ENCODE measurements around the gene CAPN10. TPM values are rescaled to one million over a fixed set of nuclear protein-coding genes. Genes with fewer than 3 reads are reported as not detected.

CAPN10 gene
- polyA plus RNA-seq, 1 donor (not counting 4 experiments of a cell fraction or from before 2014, with no cell fraction given) = 7.1 TPM

GRCh38 chr2:240600451-240600961 lies 14.0 kb downstream of the CAPN10 start:
- FAIRE-seq = no peak

GRCh38 chr2:240601061-240601830 lies 14.7 kb downstream of the CAPN10 start:
- Histone ChIP-seq H3K4me3 (ENCODE audit: control insufficient read depth in 2 of 3, extremely low read depth in 1 of 3, insufficient read depth in 2 of 3, low read depth in 1 of 3, low read length in 3 of 3) (no peak overlapping the region), H3K9me3 (ENCODE audit: control insufficient read depth, low read depth, low read length) (no peaks in the 10 kb centered on the region), H3K79me2 (ENCODE audit: control insufficient read depth, insufficient read depth, low read length) (no peaks in the 10 kb centered on the region), H3K9me1 (ENCODE audit: control insufficient read depth, extremely low read depth, insufficient read depth, low read length) (no peaks in the 10 kb centered on the region), H3K27me3 (ENCODE audit: control insufficient read depth, extremely low read depth, insufficient read depth, low read length) (no peaks in the 10 kb centered on the region), H2AFZ (ENCODE audit: control insufficient read depth, low read length) (no peak overlapping the region), H3K36me3 (ENCODE audit: control insufficient read depth in 2 of 2, extremely low read depth in 1 of 2, insufficient read depth in 2 of 2, low read length in 2 of 2) (peaks cover 5 to 11% of the 10 kb centered on the region in 2 experiments), H3K4me2 (ENCODE audit: control insufficient read depth, extremely low read depth, insufficient read depth, low read depth, low read length) (no peak overlapping the region), H3K9ac (ENCODE audit: control insufficient read depth, extremely low read depth, insufficient read depth, low read length) (no peak overlapping the region), H3K27ac (ENCODE audit: control insufficient read depth, insufficient read depth, low read length) (no peak overlapping the region), H4K20me1 (ENCODE audit: control insufficient read depth, extremely low read depth, insufficient read depth, low read length) (peaks cover 3% of the 10 kb centered on the region), H3K4me1 (ENCODE audit: control insufficient read depth, extremely low read depth, insufficient read depth, low read length) (no peaks in the 10 kb centered on the region)
- DNase-seq (ENCODE audit: low read depth, low spot score) = no peak
- TF ChIP-seq EZH2 (IDR thresholded peaks at IDR 0.05; ENCODE audit: low read length) = no peak
- no peak for TF ChIP-seq CTCF (optimal IDR thresholded peaks at IDR 0.05 in 1 of 3, IDR thresholded peaks at IDR 0.05 in 1 of 3, conservative IDR thresholded peaks at IDR 0.05 in 1 of 3; ENCODE audit: extremely low read depth in 1 of 3, insufficient read depth in 2 of 3, low read length in 3 of 3)
- dilution Hi-C loops (cut with MboI; ENCODE audit: extremely low pct_ligation_motif_present, low sequenced_read_pairs) = no loop called here
- FAIRE-seq = no peak

More at GRCh38 chr2:240600451-240600961, 14.0 kb downstream of the CAPN10 start:
- Histone ChIP-seq H4K20me1 (ENCODE audit: control insufficient read depth, extremely low read depth, insufficient read depth, low read length) (peaks cover 5% of the 10 kb centered on the region), H3K9me1 (ENCODE audit: control insufficient read depth, extremely low read depth, insufficient read depth, low read length) (no peaks in the 10 kb centered on the region), H3K36me3 (ENCODE audit: control insufficient read depth in 2 of 2, extremely low read depth in 1 of 2, insufficient read depth in 2 of 2, low read length in 2 of 2) (peaks cover 6 to 14% of the 10 kb centered on the region in 2 experiments), H3K4me2 (ENCODE audit: control insufficient read depth, extremely low read depth, insufficient read depth, low read depth, low read length) (no peak overlapping the region), H3K4me1 (ENCODE audit: control insufficient read depth, extremely low read depth, insufficient read depth, low read length) (no peaks in the 10 kb centered on the region), H3K79me2 (ENCODE audit: control insufficient read depth, insufficient read depth, low read length) (no peaks in the 10 kb centered on the region), H3K9ac (ENCODE audit: control insufficient read depth, extremely low read depth, insufficient read depth, low read length) (no peak overlapping the region), H3K9me3 (ENCODE audit: control insufficient read depth, low read depth, low read length) (no peaks in the 10 kb centered on the region), H3K4me3 (ENCODE audit: control insufficient read depth in 2 of 3, extremely low read depth in 1 of 3, insufficient read depth in 2 of 3, low read depth in 1 of 3, low read length in 3 of 3) (no peak overlapping the region), H3K27ac (ENCODE audit: control insufficient read depth, insufficient read depth, low read length) (no peak overlapping the region), H2AFZ (ENCODE audit: control insufficient read depth, low read length) (no peak overlapping the region), H3K27me3 (ENCODE audit: control insufficient read depth, extremely low read depth, insufficient read depth, low read length) (no peaks in the 10 kb centered on the region)
- DNase-seq (ENCODE audit: low read depth, low spot score) = no peak
- TF ChIP-seq EZH2 (IDR thresholded peaks at IDR 0.05; ENCODE audit: low read length) (no peak), CTCF (optimal IDR thresholded peaks at IDR 0.05 in 1 of 3, IDR thresholded peaks at IDR 0.05 in 1 of 3, conservative IDR thresholded peaks at IDR 0.05 in 1 of 3; ENCODE audit: extremely low read depth in 1 of 3, insufficient read depth in 2 of 3, low read length in 3 of 3) (no peak)
- dilution Hi-C loops (cut with MboI; ENCODE audit: extremely low pct_ligation_motif_present, low sequenced_read_pairs) = no loop called here

Measured in keratinocyte (primary cell).